Lower lobe of right lung (tissue), 2 donors: ENCODE measurements around the gene ZNF639. TPM values are rescaled to one million over a fixed set of nuclear protein-coding genes. Genes with fewer than 3 reads are reported as not detected.

ENCODE experiments used
- ATAC-seq, 2 donors: fragments of 200-7000 bp; cut with Tn5 transposase; one replicate each; pipeline ENCODE4 v1.9.1; 2020 to 2022; ENCODE audit warnings: mild to moderate bottlenecking in 2 of 2, moderate library complexity in 2 of 2
- DNase-seq: peaks from one replicate; pipeline ENCODE4 v3.0.0-alpha.2; 2020
- H3K27ac ChIP-seq: fragments of 200-600 bp; one replicate; pipeline ENCODE4 v1.8.0; 2022
- H3K27me3 ChIP-seq: fragments of 200-600 bp; one replicate; pipeline ENCODE4 v1.8.0; 2022; ENCODE audit warnings: low read depth
- H3K36me3 ChIP-seq: fragments of 200-600 bp; one replicate; pipeline ENCODE4 v1.8.0; 2022; ENCODE audit warnings: mild to moderate bottlenecking
- H3K4me1 ChIP-seq: fragments of 200-600 bp; one replicate; pipeline ENCODE4 v1.8.0; 2022
- H3K4me3 ChIP-seq: fragments of 200-600 bp; one replicate; pipeline ENCODE4 v1.8.0; 2022; ENCODE audit warnings: mild to moderate bottlenecking
- H3K9me3 ChIP-seq: fragments of 200-600 bp; one replicate; pipeline ENCODE4 v1.8.0; 2022
- intact Hi-C: fragments of 100-400 bp; cut with DNase I; formaldehyde crosslinking; loops from one replicate; pipeline ENCODE4 v1.11.0; 2022
- total RNA-seq: library from RNA; stranded (reverse); fragmentation: NEBNext Ultra II Directional; extraction: Animal tissue kit (Norgen Biotek cat#: 25700); gene quantifications from one replicate; pipeline ENCODE4 v1.2.1, GENCODE V29; 2021
- TF ChIP-seq, protein P1 (sequence below): fragments of 200-600 bp; IDR thresholded peaks from one replicate; pipeline ENCODE4 v1.8.0; 2022; ENCODE audit warnings: antibody characterized with exemption, mild to moderate bottlenecking
- donor health status: DM: no; HTN: yes; CAD: no; lungs with severe emphysema.

ZNF639 gene
- total RNA-seq, 1 donor from 2014 or later = 26.2 TPM

DNA sequence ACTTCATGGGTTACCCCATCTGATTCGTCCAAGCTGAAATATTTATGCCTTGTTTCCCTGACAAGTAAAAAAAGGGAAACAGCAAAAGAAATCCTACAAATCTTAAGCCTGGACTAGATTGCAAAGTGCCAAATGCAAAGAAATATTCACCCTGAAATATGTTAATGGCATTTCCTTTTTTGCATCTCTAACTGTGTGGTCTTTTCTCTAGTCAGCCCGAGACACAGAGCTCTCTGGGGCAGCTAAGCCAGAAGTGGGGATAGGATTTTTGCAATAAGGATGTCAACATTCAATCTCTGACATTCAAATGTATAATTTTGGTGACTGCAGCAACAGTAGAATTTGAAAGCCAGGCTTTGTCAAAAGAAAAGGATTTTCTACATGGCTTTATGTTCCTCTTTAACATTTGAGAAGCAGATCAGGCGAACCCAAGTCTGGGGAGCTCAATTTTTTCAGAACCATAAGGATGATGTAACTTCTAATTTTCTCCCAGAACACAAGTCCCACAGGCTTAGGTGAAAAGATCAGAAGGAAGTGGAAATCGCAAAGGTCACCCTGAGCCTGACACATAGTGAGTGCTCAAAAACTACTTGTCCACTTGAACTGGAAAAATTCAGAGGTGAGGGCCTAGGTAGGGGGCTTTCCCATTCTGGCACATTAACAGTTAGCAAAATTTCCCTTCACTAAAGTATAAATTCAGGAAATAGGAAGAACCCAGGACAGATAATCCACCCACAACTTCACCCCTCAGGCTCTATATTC lies 43.7 kb upstream of the ZNF639 start:
- H3K4me1 ChIP-seq = no peaks in the 10 kb centered on the region
- no peaks in the 10 kb centered on the region for H3K9me3 ChIP-seq
- H3K27me3 ChIP-seq = no peaks in the 10 kb centered on the region
- H3K4me3 ChIP-seq = no peak overlapping the region
- TF ChIP-seq, protein P1, sequence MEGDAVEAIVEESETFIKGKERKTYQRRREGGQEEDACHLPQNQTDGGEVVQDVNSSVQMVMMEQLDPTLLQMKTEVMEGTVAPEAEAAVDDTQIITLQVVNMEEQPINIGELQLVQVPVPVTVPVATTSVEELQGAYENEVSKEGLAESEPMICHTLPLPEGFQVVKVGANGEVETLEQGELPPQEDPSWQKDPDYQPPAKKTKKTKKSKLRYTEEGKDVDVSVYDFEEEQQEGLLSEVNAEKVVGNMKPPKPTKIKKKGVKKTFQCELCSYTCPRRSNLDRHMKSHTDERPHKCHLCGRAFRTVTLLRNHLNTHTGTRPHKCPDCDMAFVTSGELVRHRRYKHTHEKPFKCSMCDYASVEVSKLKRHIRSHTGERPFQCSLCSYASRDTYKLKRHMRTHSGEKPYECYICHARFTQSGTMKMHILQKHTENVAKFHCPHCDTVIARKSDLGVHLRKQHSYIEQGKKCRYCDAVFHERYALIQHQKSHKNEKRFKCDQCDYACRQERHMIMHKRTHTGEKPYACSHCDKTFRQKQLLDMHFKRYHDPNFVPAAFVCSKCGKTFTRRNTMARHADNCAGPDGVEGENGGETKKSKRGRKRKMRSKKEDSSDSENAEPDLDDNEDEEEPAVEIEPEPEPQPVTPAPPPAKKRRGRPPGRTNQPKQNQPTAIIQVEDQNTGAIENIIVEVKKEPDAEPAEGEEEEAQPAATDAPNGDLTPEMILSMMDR = no peak
- no peaks in the 10 kb centered on the region for H3K36me3 ChIP-seq
- intact Hi-C loops = no loop called here
- ATAC-seq = no peak
- DNase-seq = no peak
- no peak overlapping the region for H3K27ac ChIP-seq

DNA sequence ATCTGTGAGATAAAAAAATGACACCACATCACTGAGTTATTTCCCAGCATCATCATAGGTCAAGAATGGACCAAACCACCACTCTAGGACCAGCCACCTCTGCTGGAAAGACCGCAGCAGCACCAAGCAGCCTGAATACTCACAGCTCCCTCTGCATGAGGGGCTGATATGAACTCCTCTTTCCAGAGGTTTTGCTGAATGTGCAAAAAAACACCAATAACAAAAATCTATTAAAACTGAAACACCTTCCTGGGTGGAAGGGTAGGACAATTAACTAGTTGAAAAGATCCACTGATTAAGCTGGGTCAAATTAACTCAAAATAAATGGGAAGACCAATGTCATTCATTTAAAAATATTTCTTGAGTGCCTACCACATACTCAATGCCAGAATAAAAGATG lies 43.0 kb upstream of the ZNF639 start:
- Histone ChIP-seq H3K36me3 (no peaks in the 10 kb centered on the region), H3K9me3 (no peaks in the 10 kb centered on the region), H3K27me3 (no peaks in the 10 kb centered on the region), H3K4me3 (no peak overlapping the region), H3K27ac (no peak overlapping the region), H3K4me1 (no peaks in the 10 kb centered on the region)
- no peak for ATAC-seq
- no peak for DNase-seq
- TF ChIP-seq, protein P1 = no peak
- intact Hi-C loops = no loop called here

- Histone ChIP-seq H3K27me3 (no peaks in the 10 kb centered on the region), H3K27ac (no peak overlapping the region), H3K4me3 (no peak overlapping the region), H3K9me3 (no peaks in the 10 kb centered on the region), H3K4me1 (no peaks in the 10 kb centered on the region), H3K36me3 (no peaks in the 10 kb centered on the region)
- no peak for ATAC-seq
- intact Hi-C loops = no loop called here
- TF ChIP-seq, protein P1 = no peak
- DNase-seq = no peak
These were observed 41.0 kb upstream of the ZNF639 start for GRCh38 chr3:179281825-179282224.

DNA sequence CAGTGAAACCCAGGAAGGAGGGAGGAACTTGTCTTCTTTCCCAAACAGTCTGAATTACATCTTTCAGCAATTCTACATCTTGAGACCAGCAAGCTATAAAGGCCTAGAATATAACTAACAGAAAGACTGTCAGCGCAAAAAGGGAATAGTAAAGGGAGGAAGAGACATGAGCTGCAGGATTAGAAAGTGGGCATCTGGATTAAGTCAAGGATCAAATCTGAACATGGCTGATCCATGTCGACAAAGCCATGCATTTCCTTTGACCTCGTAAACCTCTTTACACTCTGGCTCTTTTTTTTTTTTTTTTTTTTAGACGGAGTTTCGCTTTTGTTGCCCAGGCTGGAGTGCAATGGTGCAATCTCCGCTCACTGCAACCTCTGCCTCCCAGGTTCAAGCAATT lies 36.5 kb upstream of the ZNF639 start:
- intact Hi-C loops = no loop called here

DNA sequence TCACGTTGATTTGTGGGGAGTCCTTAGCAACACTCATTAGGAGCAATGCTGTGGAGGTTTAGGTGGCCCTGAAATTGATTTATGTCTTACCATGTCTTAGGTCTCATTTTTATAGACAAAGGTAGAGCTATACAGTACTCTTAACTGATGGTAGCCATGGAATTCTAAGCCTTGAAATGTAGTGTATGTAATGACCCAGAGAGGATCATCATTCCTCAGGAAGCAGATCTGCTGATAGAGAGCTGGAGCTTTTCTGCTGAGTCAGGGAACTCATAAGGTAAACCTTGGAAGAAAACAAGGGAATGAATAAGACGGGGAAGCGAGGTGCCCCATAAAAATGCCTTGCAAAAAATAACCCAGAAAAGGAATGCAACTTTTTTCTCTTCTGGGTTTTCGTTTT lies 34.0 kb upstream of the ZNF639 start:
- intact Hi-C loops = no loop called here
- no peaks in the 10 kb centered on the region for H3K9me3 ChIP-seq

More for the DNA sequence above, 36.5 kb upstream of the ZNF639 start:
- Histone ChIP-seq H3K27me3 (no peaks in the 10 kb centered on the region), H3K9me3 (no peaks in the 10 kb centered on the region), H3K4me3 (no peak overlapping the region), H3K4me1 (no peaks in the 10 kb centered on the region), H3K36me3 (no peaks in the 10 kb centered on the region), H3K27ac (no peak overlapping the region)
- TF ChIP-seq, protein P1 = no peak
- DNase-seq (no peak), ATAC-seq (no peak)

More for the DNA sequence above, 34.0 kb upstream of the ZNF639 start:
- DNase-seq = no peak
- H3K27ac ChIP-seq = no peak overlapping the region
- no peaks in the 10 kb centered on the region for H3K36me3 ChIP-seq
- TF ChIP-seq, protein P1 = no peak
- no peak for ATAC-seq
- no peak overlapping the region for H3K4me3 ChIP-seq
- no peaks in the 10 kb centered on the region for H3K27me3 ChIP-seq
- no peaks in the 10 kb centered on the region for H3K4me1 ChIP-seq
